Liver (tissue), 9 donors: Measurements from ENCODE around the gene PALD1. TPM values are rescaled to one million over a fixed set of nuclear protein-coding genes. Genes with fewer than 3 reads are reported as not detected.

ENCODE experiments used
- DNase-seq: peaks from one replicate; pipeline ENCODE4 v3.0.0-alpha.2; 2017; ENCODE audit warnings: low spot score
- H3K27ac ChIP-seq, 2 donors: one replicate each; pipeline ENCODE4 v1.7.0; 2013; ENCODE audit warnings: inconsistent platforms in 2 of 2, low read length in 2 of 2, control low read depth in 1 of 2, low read depth in 1 of 2, mild to moderate bottlenecking in 1 of 2
- H3K27me3 ChIP-seq, 4 donors: one replicate each; pipeline versions ENCODE4 v1.6.1 to v1.7.0; 2013; ENCODE audit warnings: low read length in 3 of 4, inconsistent platforms in 1 of 4, mild to moderate bottlenecking in 1 of 4, moderate library complexity in 1 of 4; ENCODE audit not compliant: control insufficient read depth in 4 of 4, insufficient read depth in 4 of 4
- H3K36me3 ChIP-seq, 4 donors: one replicate each; pipeline versions ENCODE4 v1.6.1 to v1.7.0; 2013; ENCODE audit warnings: low read length in 3 of 4, mild to moderate bottlenecking in 3 of 4, low read depth in 1 of 4, moderate library complexity in 1 of 4; ENCODE audit not compliant: control insufficient read depth in 4 of 4, insufficient read depth in 3 of 4
- H3K4me1 ChIP-seq, 4 donors: one replicate each; pipeline versions ENCODE4 v1.6.1 to v1.7.0; 2013; ENCODE audit warnings: low read length in 3 of 4, mild to moderate bottlenecking in 3 of 4, moderate library complexity in 1 of 4; ENCODE audit not compliant: control insufficient read depth in 4 of 4, insufficient read depth in 4 of 4
- H3K4me3 ChIP-seq, 3 donors: one replicate each; pipeline versions ENCODE4 v1.6.1 to v1.7.0; 2013; ENCODE audit warnings: low read length in 3 of 3, control low read depth in 1 of 3, low read depth in 1 of 3, mild to moderate bottlenecking in 1 of 3
- H3K9ac ChIP-seq, 2 donors: one replicate each; pipeline ENCODE4 v1.7.0; 2013; ENCODE audit warnings: low read length in 2 of 2, mild to moderate bottlenecking in 2 of 2, moderate library complexity in 2 of 2, control low read depth in 1 of 2, low read depth in 1 of 2
- H3K9me3 ChIP-seq, 4 donors: one replicate each; pipeline versions ENCODE4 v1.6.1 to v1.7.0; 2013; ENCODE audit warnings: low read length in 3 of 4; ENCODE audit not compliant: control insufficient read depth in 4 of 4
- ATF3 ChIP-seq: IDR thresholded peaks from 2 replicates; pipeline ENCODE4 v1.6.1; 2016; ENCODE audit warnings: antibody characterized with exemption
- CTCF ChIP-seq: fragments of 150-350 bp; IDR thresholded peaks from 2 replicates; pipeline ENCODE4 v1.5.1; 2017; ENCODE audit warnings: improper control_type of control experiment, low read depth, low read length; ENCODE audit not compliant: missing input control
- EGR1 ChIP-seq, 2 donors: IDR thresholded peaks; 2 replicates each; pipeline ENCODE4 v1.6.1; 2016 to 2018; ENCODE audit warnings: antibody characterized with exemption in 2 of 2, low read depth in 2 of 2
- FOXA1 ChIP-seq: IDR thresholded peaks from 2 replicates; pipeline ENCODE4 v1.6.1; 2016; ENCODE audit warnings: antibody characterized with exemption
- FOXA2 ChIP-seq: IDR thresholded peaks from 2 replicates; pipeline ENCODE4 v1.6.1; 2016; ENCODE audit warnings: antibody characterized with exemption
- GABPA ChIP-seq, 2 donors: IDR thresholded peaks in 1 of 2; conservative IDR thresholded peaks in 1 of 2; 2 replicates each; pipeline ENCODE4 v1.6.1; 2016; ENCODE audit warnings: antibody characterized with exemption in 2 of 2, mild to moderate bottlenecking in 1 of 2, moderate library complexity in 1 of 2
- HNF4A ChIP-seq, 2 donors: conservative IDR thresholded peaks; 2 replicates each; pipeline ENCODE4 v1.6.1; 2016; ENCODE audit warnings: antibody characterized with exemption in 2 of 2, mild to moderate bottlenecking in 2 of 2
- JUND ChIP-seq, 2 donors: IDR thresholded peaks; 2 replicates each; pipeline ENCODE4 v1.6.1; 2016; ENCODE audit warnings: antibody characterized with exemption in 2 of 2
- MAX ChIP-seq: IDR thresholded peaks from 2 replicates; pipeline ENCODE4 v1.6.1; 2016; ENCODE audit warnings: antibody characterized with exemption
- NR2F2 ChIP-seq: IDR thresholded peaks from 2 replicates; pipeline ENCODE4 v1.6.1; 2016; ENCODE audit warnings: antibody characterized with exemption
- REST ChIP-seq: IDR thresholded peaks from 2 replicates; pipeline ENCODE4 v1.6.1; 2016; ENCODE audit warnings: antibody characterized with exemption, mild to moderate bottlenecking
- RXRA ChIP-seq, 2 donors: IDR thresholded peaks; 2 replicates each; pipeline ENCODE4 v1.6.1; 2017 to 2018; ENCODE audit warnings: antibody characterized with exemption in 2 of 2, mild to moderate bottlenecking in 1 of 2
- TAF1 ChIP-seq: conservative IDR thresholded peaks from 2 replicates; pipeline ENCODE4 v1.6.1; 2016; ENCODE audit warnings: antibody characterized with exemption, mild to moderate bottlenecking
- YY1 ChIP-seq: IDR thresholded peaks from 2 replicates; pipeline ENCODE4 v1.6.1; 2016; ENCODE audit warnings: antibody characterized with exemption, mild to moderate bottlenecking
- WGBS: extraction: QIAGEN DNeasy Blood & Tissue Kit; methylation state at CpG from one replicate; pipeline ENCODE4 v1.1.7; 2013; 5-methylcytosine and 5-hydroxymethylcytosine counted together
- polyA plus RNA-seq, 2 donors: library from polyadenylated mRNA; stranded (reverse) in 1 of 2; unstranded in 1 of 2; fragments of 200-250 nt in 1 of 2; fragments of >200 nt in 1 of 2; fragmentation: Nextera tagmentation in 1 of 2; extraction: Ambion mirVana in 1 of 2; gene quantifications; one replicate each; pipeline versions ENCODE4 v1.2.1 to v1.2.3, GENCODE V29; 2013 to 2015
- total RNA-seq, 2 donors: library from RNA; depleted of rRNA; stranded (reverse); fragments of >200 nt; gene quantifications; one replicate each; pipeline ENCODE4 v1.2.3, GENCODE V29; 2014
- TF ChIP-seq, protein P1 (sequence below): IDR thresholded peaks from 2 replicates; pipeline ENCODE4 v1.6.1; 2016; ENCODE audit warnings: antibody characterized with exemption
- donor health status: healthy.
- donor health status: healthy.
- donor health status: healthy.
- donor health status: healthy.
- donor health status: healthy.

Gene PALD1
- total and polyA plus RNA-seq, 4 donors = 0.72 to 4.2 (median 1.4) TPM

GRCh38 chr10:70492786-70493659 is 14.5 kb downstream of the PALD1 start:
- H3K27me3 ChIP-seq = peaks cover 0 to 4% (median 0%) of the 10 kb centered on the region in 4 donors
- TF ChIP-seq MAX = no peak
- TF ChIP-seq CTCF = no peak
- TF ChIP-seq JUND (IDR thresholded peaks at IDR 0.05) = no peak
- TF ChIP-seq HNF4A (conservative IDR thresholded peaks at IDR 0.05) = no peak
- TF ChIP-seq FOXA1 = no peak
- no peak for TF ChIP-seq YY1
- no peak for TF ChIP-seq EGR1 (IDR thresholded peaks at IDR 0.05; ENCODE audit: low read depth in 2 of 2)
- no peak for TF ChIP-seq NR2F2
- no peak for DNase-seq
- H3K4me1 ChIP-seq = peaks cover 0 to 7% (median 0%) of the 10 kb centered on the region in 4 donors
- H3K27ac ChIP-seq = peak overlapping the region; percentile 18 to 21
- H3K9ac ChIP-seq = no peak overlapping the region
- no peak overlapping the region for H3K4me3 ChIP-seq
- H3K36me3 ChIP-seq = no peaks in the 10 kb centered on the region
- H3K9me3 ChIP-seq = no peaks in the 10 kb centered on the region
- WGBS = 63% methylated on average over 10 of the region's 10 CpGs

DNA sequence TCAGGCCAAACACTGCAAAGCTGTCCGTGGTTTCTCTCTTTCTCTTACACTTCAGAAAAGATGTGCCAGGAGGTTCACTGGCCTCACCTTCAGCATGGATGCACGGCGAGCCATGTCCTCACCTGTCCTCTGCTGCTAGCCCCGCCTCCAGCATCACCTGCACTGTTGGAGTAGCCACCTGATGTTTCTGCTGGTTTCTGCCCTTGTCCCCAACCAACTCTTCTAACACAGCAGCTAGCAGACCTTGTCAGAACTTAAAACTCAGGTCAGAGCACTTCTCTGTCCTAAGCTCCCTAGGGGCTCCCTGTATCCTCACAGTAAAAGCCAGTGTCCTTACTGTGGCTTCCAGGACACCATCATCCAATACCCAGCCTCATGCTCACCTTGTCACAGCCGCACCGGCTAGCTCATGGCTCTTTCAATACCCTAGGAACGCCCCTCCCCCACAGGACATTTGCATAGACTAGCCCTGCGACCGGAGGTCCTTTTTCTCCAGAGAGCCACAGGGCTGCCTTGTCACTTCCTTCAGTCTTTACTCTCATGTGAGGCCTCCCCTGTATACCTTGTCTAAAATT is 15.2 kb downstream of the PALD1 start:
- Histone ChIP-seq H3K4me3 (no peak overlapping the region), H3K4me1 (peaks cover 0 to 7% (median 0%) of the 10 kb centered on the region in 4 donors), H3K9me3 (no peaks in the 10 kb centered on the region), H3K27ac (peak overlapping the region; percentile 18 to 21), H3K27me3 (peaks cover 0 to 4% (median 0%) of the 10 kb centered on the region in 4 donors), H3K9ac (no peak overlapping the region), H3K36me3 (no peaks in the 10 kb centered on the region)
- WGBS = 43% methylated on average over 9 of the region's 9 CpGs
- DNase-seq = no peak
- TF ChIP-seq ATF3 (no peak), RXRA (IDR thresholded peaks at IDR 0.05) (no peak), NR2F2 (no peak), HNF4A (conservative IDR thresholded peaks at IDR 0.05) (no peak), MAX (no peak), FOXA2 (no peak)

DNA sequence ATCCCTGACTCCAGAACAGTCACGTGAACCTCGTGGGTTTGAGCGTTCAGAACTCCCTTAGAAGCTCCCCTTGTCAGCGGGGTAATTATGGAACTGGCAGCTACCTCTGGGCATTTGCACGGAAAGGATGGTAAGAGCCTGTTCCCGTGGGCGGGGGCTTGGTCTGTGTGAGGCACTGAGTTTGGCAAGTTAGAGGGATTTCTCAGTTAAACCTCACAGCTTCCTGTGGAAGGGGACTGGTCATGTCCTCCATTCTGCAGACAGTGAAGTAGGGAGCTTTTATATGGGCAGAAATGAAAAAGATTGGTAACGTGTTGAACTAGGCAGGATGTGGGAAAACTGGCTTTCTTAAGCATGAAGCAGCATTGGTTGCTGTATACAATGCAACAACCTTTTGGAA is 16.0 kb downstream of the PALD1 start:
- peaks cover 0 to 7% (median 0%) of the 10 kb centered on the region in 4 donors for H3K4me1 ChIP-seq
- 55% methylated on average over 8 of the region's 8 CpGs for WGBS
- TF ChIP-seq GABPA (IDR thresholded peaks at IDR 0.05 in 1 of 2, conservative IDR thresholded peaks at IDR 0.05 in 1 of 2) = no peak
- no peak for TF ChIP-seq CTCF
- no peak for TF ChIP-seq TAF1
- no peak for TF ChIP-seq FOXA2
- TF ChIP-seq REST = no peak
- TF ChIP-seq, protein P1, sequence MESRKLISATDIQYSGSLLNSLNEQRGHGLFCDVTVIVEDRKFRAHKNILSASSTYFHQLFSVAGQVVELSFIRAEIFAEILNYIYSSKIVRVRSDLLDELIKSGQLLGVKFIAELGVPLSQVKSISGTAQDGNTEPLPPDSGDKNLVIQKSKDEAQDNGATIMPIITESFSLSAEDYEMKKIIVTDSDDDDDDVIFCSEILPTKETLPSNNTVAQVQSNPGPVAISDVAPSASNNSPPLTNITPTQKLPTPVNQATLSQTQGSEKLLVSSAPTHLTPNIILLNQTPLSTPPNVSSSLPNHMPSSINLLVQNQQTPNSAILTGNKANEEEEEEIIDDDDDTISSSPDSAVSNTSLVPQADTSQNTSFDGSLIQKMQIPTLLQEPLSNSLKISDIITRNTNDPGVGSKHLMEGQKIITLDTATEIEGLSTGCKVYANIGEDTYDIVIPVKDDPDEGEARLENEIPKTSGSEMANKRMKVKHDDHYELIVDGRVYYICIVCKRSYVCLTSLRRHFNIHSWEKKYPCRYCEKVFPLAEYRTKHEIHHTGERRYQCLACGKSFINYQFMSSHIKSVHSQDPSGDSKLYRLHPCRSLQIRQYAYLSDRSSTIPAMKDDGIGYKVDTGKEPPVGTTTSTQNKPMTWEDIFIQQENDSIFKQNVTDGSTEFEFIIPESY = no peak

More for the DNA sequence above, 16.0 kb downstream of the PALD1 start:
- H3K9me3 ChIP-seq = no peaks in the 10 kb centered on the region
- no peaks in the 10 kb centered on the region for H3K36me3 ChIP-seq
- DNase-seq = no peak
- H3K27ac ChIP-seq = peak overlapping the region; percentile 37
- H3K9ac ChIP-seq = no peak overlapping the region
- H3K27me3 ChIP-seq = peaks cover 0 to 4% (median 0%) of the 10 kb centered on the region in 4 donors
- no peak overlapping the region for H3K4me3 ChIP-seq
